NOMO-1 (cell line): ENCODE results near the gene DENND4C.
"Not testable (repeated sequence)": the region's sequence is repeated elsewhere in the genome, so short reads cannot be mapped to it uniquely, and the experiment has no call there.

Source experiments
- DNase-seq, 2 experiments: peaks; one replicate each; lab custom pipeline; 2025; ENCODE audit not compliant: unreplicated experiment in 2 of 2; lab: John Stamatoyannopoulos, UW

DENND4C gene

DNA sequence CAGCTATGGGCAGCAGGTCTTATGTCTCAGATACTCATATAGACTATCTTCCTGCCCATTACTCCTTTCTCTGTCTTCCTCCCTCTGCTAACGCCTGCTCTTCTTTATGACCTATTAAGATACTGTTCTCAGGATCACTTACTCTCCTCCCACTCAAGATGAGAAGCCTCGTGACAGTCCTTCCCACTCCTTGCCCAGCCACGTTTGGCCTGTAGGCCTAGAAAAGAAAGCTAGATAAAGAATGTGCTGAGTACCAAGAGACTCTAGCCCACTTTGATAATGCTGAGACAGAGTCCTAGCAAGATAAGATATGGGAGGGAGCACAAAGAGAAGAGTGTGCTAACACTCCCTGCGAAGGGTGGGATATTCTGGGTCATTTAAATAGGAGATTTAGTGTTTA lies 6.8 kb upstream of the DENND4C start:
- DNase-seq = no peak

DNA sequence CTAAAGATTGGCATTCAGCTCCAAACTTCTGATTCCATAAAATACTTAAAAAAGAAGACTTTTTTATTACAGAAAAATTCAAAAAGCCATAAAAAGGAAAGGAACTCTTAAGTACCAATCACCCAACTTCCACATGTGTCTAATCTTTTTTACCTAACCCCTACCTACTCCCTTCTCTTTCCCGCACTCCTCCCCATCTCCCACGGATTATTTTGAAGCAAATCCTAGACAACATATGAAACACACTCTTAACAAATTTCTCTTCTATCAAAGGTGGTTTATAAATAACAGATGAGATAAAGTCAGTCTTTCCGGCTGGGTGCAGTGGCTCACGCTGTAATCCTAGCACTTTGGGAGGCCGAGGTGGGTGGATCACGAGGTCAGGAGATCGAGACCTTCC lies 5.9 kb upstream of the DENND4C start:
- no peak for DNase-seq

DNA sequence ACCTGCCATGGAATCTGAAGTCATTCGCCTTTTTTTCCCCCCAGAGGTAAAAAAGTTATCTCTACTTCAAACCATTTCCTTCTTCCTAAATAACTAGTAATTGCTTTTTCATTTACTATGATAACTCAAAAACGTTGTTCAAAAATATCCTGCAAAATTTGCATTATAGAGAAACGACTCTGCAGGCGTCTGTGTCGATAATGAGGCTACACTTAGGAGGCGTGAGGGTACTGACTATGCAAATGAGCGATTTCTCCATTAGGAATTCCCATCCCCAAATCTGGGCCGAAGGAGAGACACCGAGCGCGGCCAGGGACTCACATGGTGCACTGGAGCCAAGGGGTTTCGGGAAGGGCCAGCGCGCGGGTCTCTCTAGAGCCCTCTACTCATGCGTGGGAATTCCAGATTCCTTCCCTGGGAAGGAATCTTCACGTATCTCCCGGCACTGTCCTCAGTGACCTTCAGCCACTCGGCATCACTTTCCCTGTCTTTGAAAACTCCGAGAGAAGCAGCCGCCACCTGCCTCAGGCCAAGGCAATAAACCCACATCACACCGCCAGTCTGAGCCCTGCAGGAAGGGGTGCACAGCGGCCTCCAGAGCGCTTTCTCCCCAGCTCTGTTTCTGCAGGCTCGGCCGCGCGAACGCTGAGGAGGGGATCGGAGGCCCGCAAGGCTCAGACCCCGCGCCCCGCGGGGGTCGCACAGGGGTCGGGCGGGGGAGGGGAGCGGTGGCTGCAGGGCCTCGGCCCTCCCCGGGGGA lies 718 bp upstream of the DENND4C start:
- peak in 1 of 2 experiments; percentile 56 for DNase-seq

DNA sequence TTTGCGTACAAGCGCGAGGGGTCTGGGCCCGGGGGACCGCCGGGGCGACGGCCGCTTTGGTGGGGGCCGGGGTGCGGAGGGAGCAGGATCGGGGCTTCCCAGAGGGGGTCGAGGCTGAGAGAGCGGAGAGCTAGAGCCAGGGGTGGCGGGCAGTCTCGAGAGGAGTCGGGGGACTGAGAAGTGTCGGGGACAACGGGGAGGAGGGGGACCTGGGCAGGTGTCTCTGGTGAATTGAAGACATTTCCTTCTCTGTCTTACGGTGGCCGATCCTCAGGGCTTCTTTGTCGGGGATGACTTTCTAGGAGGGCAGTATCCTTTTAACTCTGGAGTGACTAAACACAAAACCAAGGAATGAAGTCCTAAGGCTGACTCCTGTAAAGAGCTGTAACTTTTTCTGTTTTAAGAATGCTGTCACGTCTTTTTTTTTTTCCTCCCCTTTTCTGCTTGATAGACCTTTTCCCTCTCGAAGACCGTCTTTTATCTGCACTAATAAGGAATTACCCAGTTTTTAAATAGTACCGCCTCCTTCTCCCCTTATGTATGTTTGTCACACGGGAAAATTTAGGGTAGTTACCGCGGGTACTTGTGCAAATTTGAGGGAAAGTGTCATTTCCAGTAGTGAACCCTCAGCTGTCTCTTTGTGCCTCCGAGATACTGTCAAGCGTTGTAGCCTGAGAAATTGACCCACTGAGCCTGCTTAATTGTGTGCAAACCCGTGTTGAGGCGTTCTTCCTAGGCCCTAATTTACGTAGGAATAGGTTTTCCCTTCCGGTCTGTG lies 822 bp downstream of the DENND4C start:
- no peak for DNase-seq

DNA sequence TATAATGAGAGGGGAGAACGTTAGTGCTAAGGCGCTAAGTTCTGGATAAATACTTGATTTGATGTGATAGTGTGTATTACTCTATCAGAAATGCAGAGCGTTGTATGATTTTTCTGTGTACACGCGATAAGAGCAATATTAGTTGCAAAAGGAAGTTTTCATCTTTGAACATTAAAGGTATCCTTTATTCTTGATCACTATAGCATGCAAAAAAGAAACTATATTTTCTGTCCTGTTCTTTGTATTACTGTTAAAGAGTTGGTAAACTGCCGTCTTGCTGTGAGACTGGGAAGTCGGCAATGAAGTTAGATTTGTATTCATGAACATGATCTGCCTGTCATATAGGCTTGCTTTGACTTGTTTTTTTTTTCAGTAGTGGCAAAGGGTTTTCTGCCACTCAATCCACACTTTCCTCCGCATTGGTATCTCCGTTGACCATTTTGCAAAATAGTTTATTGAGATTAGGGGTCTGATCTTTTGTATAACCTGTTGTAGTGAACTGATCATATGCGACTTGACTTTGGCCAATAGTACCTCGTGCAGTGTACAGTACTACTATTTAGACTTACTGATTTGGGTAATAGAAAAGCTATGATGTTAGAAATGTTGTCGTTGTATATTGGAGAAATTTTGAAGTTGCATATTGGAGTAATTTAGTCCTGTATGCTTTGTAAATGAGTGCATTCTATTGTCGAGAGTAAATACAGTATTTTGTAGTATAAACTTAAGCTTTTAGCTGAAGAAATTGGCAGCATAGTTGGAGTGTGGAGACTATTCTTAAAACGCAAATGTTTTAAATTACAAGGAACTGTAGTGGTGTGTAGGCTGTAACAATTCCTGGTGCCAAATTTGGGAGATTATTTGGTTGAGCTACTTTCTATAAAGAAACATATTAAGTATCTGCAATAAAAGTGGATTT lies 1.7 kb downstream of the DENND4C start:
- DNase-seq = no peak

DNA sequence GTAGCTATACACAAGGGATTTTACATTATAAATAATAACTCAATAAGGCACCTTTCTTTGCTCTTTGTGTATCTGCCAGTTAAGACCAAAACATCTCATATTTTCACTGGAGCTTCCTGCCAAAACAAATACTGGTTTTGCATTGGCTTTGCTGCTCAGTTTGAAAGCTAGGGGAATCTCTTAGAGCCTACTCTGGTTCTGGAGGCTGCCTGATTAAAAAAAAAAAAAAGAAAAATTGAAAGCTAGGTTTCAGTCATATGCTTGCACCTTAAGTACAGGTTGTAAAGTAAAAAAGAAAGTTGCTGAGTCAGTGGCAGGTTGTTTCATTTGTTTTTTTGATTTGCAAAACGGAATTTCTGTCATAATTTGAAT lies 2.3 kb downstream of the DENND4C start:
- no peak for DNase-seq

DNA sequence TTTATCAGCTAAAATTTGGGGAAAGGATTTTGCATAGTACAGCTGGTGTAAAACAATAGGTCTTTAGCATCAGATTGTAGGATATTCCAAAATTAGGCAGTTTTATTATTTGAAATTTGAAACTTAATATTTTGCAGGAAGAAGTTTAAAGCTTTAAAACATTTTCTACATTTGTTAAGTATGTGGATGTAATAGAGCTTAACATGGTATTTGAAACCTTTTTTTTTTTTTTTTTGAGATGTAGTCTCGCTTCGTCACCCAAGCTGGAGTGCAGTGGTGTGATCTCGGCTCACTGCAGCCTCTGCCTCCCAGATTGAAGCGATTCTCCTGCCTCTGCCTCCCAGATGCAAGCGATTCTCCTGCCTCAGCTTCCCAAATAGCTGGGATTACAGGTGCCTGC lies 2.9 kb downstream of the DENND4C start:
- no peak for DNase-seq

DNA sequence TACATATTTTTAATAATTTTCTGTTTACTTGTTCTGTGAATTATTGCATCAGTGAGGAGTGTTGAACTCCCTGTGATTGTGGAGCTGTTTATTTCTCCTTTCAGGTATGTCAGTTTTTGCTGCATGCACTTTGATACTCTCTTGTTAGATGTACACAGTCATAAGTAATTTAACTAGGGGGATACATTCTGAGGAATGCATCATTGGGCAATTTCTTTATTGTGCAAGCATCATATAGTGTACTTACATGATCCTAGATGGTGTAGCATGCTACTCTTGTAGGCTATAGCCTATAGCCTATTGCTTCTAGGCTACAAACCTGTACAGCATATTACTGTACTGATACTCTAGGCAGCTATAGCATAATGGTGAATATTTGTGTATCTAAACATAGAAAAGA lies 9.5 kb downstream of the DENND4C start:
- no peak for DNase-seq

DNA sequence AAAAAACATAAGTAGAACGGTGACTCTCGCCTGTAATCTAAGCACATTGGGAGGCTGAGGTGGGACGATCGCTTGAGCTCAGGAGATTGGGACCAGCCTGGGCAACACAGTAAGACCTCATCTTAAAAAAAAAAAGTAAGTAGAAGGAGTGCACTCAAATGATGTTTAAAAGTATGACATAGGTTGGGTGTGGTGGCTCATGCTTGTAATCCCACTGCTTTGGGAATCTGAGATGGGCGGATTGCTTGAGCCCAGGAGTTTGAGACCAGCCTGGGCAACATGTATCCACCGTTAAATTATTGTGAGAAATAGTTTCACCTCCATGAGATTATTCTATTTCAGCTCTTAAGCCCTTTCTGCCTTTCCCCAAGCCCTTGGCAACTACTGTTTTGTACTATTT lies 11.2 kb downstream of the DENND4C start:
- DNase-seq = no peak

DNA sequence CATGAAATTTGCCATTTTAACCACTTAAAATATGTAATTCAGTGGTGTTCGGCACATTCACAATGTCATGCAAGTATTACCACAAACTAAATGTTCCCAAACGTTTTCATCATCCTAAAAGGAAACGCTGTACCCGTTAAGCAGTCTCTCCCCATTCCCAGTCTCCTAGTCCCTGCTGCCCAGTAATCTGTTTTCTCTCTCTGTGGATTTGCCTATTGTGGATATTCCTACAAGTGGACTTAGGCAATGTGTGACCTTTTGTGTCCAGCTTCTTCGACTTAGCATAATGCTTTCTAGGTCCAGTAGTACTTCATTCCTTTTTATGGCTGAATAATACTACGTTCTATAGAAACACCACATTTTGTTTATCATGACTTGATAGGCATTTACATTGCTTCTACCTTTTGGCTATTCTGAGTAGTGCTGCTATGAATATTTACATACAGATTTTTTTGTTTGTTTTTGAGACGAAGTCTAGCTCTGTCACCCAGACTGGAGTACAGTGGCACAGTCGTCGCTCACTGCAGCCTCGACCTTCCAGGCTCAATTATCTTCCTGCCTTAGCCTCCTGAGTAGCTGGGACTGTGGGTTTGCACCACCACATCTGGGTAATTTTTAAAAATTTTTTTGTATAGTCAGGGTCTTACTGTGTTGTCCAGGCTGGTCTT lies 13.0 kb downstream of the DENND4C start:
- no peak for DNase-seq

DNA sequence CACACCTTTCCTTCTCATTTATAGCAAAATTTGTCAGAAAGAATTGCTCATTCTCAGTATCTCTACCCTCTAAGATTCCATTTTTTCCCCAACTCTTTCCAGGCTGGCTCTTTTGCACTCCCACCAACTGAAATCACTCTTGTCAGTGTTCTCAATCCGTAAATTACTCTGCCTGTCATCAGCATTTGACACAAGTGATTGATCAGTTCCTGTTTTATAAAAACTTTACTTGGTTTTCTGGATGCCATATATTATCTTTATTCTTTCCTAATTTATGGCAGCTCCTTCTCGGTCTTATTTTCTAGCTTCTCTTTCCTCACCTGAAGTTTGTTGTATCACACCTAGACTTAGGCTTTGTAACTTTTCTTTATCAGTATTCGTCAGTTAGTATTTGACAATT lies 16.4 kb downstream of the DENND4C start:
- no peak for DNase-seq

DNA sequence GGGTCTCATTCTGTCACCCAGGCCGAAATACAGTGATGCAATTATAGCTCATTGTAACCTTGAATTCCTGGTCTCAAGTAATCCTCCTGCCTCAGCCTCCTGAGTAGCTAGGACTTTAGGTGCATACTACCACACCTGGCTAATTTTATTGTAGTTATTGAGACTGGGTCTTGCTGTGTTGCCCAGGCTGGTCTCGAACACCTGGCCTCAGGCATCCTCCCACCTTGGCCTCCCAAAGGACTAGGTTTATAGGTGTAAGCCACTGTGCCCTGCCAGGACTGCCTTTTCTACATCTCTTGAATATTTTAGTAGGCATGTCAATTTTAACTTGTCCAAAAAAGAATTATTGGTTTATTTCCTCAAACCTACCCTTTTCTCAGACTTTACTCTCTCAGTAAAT lies 16.9 kb downstream of the DENND4C start:
- no peak for DNase-seq

DNA sequence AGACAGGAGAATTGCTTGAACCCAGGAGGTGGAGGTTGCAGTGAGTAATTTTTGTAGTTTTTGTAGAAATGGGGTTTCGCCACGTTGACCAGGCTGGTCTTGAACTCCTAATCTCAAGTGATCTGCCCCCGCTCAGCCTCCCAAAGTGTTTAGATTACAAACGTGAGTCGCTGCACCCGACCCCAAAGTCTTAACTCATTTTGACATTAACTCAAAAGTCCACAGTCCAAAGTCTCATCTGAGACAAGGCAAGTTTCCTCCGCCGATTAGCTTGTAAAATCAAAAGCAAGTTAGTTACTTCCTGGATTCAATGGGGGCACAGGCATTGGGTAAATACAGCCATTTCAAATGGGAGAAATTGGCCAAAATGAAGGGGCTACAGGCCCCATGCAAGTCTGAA lies 19.9 kb downstream of the DENND4C start:
- DNase-seq = not testable (repeated sequence)

DNA sequence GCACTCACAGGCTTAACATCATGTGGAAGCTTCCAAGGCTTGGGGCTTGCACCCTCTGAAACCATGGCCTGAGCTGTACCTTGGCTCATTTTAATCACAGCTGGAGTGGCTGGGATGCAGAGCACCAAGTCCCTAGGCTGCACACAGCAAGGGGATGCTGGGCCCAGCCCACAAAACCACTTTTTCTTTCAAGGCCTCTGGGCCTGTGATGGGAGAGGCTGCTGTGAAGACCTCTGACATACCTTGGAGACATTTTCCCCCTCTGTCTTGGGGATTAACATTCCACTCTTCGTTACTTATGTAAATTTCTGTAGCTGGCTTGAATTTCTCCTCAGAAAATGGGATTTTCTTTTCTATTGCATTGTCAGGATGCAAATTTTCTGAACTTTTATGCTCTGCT lies 20.7 kb downstream of the DENND4C start:
- DNase-seq = not testable (repeated sequence)

DNA sequence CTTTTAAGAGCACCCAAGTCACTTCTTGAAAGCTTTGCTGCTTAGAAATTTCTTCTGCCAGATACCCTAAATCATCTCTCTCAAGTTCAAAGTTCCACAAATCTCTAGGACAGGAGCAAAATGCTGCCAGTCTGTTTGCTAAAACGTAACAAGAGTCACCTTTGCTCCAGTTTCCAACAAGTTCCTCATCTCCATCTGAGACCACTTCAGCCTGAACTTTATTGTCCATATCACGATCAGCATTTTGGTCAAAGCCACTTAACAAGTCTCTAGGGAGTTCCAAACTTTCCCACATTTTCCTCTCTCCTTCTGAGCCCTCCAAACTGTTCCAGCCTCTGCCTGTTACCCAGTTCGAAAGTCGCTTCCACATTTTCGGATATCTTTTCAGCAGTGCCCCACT lies 21.1 kb downstream of the DENND4C start:
- DNase-seq = not testable (repeated sequence)

DNA sequence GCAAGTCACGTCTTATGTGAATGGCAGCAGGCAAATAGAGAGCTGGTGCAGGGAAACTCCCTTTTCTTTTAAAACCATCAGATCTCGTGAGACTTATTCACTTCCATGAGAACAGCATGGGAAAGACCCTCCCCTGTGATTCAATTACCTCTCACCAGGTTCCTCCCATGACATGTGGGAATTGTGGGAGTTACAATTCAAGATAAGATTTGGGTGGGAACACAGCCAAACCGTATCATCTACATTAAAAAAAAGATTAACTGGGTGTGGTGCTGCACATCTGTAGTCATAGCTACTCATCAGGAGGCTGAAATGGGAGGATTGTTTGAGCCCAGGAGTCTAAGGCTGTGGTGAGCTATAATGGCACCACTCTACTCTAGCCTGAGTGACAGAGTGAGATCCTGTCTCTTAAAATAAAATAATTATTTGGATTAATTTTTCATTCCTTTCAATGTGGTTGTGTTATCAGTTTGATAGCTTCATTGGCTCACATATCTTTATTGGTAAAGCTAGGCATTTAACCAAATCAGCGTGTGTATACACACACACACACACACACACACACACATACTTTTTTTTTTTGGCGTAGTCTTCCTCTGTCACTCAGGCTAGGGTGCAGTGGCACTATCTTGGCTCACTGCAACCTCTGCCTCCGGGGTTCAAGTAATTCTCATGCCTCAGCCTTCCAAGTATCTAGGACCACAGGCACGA lies 21.8 kb downstream of the DENND4C start:
- DNase-seq = no peak

DNA sequence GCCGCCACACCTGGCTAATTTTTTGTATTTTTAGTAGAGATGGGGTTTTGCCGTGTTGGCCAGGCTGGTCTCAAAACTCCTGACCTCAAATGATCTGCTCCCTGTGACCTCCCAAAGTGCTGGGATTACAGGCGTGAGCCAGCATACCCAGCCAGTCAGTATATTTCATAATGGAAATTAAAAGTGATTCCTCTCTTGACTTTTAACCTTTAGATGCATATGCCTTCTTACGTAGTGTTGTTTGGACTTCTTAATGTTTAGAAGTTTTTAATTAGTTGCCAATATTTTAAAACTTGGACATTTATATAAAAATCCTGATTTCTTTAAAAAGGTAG lies 22.4 kb downstream of the DENND4C start:
- no peak for DNase-seq

DNA sequence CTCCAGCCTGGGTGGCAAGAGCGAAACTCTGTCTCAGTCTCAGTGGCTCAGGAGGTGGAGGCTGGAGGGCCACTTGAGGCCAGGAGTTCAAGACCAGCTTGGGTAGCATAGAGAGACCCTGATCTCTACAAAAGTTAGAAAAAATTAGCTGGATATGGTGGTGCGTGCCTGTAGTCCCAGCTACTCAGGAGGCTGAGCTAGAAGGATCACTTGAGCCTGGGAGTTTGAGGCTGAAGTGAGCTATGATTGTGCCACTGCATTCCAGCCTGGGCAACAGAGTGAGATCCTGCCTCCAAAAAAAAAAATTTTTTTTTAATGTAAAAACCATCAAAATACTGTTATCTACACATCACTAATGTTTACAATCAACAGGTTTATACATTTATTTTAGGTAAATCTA lies 24.6 kb downstream of the DENND4C start:
- no peak for DNase-seq

DNA sequence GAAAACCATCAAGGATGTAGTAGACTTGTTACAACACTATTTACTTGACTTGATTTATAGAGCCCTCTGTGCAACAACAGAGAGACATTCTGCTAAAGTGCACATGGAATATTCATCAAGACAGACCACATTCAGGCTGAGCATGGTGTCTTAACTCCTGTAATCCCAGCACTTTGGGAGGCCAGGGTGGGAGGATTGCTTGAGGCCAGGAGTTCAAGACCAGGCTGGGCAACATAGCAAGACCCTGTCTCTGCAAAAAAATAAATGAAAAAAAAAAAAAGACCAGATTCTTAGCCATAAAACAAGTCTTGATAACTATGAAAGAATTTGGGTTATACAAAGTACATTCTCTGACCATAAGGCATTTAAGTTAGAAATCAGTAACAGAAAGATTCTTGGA lies 25.3 kb downstream of the DENND4C start:
- DNase-seq = no peak

DNA sequence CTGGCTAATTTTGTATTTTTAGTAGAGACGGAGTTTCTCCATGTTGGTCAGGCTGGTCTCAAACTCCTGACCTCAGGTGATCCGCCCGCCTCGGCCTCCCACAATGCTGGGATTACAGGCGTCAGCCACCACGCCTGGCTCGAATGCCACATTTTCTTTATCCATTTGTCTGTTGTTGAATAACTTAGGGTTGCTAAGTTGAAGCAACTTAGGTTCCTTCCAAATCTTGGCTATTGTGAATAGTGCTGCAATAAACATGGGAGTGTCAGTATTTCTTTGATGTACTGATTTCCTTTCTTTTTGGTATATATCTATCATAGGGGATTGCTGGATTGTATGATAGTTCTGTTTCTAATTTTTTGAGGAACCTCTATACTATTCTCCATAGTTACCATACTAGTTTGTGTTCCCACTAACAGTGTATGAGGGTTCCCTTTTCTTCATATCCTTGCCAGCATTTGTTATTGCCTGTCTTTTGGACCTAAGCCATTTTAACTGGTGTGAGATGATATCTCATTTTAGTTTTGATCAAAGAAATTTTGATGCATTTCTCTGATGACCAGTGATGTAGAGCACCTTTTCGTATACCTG lies 29.3 kb downstream of the DENND4C start:
- not testable (repeated sequence) for DNase-seq
